ENCODE results near the gene ABCC6. TPM values are rescaled to one million over a fixed set of nuclear protein-coding genes. Genes with fewer than 3 reads are reported as not detected.

The ABCC6 gene
- total RNA-seq, 4 donors from 2014 or later, result 1.8 to 19.4 (median 2.2) TPM

GRCh38 chr16:16166949-16167348 is 56.3 kb downstream of the ABCC6 start:
- TF ChIP-seq CTCF (IDR thresholded peaks at IDR 0.05; ENCODE audit: low read depth), result no peak

GRCh38 chr16:16166085-16166484 is 57.2 kb downstream of the ABCC6 start:
- no peak for TF ChIP-seq CTCF (IDR thresholded peaks at IDR 0.05; ENCODE audit: low read depth)

GRCh38 chr16:16164243-16164642 is 59.1 kb downstream of the ABCC6 start:
- TF ChIP-seq CTCF (IDR thresholded peaks at IDR 0.05; ENCODE audit: low read depth), result no peak

GRCh38 chr16:16163571-16163970 is 59.7 kb downstream of the ABCC6 start:
- no peak for TF ChIP-seq CTCF (IDR thresholded peaks at IDR 0.05; ENCODE audit: low read depth)

GRCh38 chr16:16163109-16163508 is 60.2 kb downstream of the ABCC6 start:
- no peak for TF ChIP-seq CTCF (IDR thresholded peaks at IDR 0.05; ENCODE audit: low read depth)

- TF ChIP-seq CTCF (IDR thresholded peaks at IDR 0.05; ENCODE audit: low read depth), result no peak
Observed at GRCh38 chr16:16162591-16162990, 60.7 kb downstream of the ABCC6 start.

GRCh38 chr16:16161319-16161718 is 62.0 kb downstream of the ABCC6 start:
- TF ChIP-seq CTCF (IDR thresholded peaks at IDR 0.05; ENCODE audit: low read depth), result no peak
